NCI-H187 treated with DMSO at 0.1 percent for 48 hours (cell line): ENCODE results near the gene NTSR1.

ENCODE experiments used
- DNase-seq: peaks from one replicate; lab custom pipeline; 2025; lab: John Stamatoyannopoulos, UW

Gene NTSR1

DNA sequence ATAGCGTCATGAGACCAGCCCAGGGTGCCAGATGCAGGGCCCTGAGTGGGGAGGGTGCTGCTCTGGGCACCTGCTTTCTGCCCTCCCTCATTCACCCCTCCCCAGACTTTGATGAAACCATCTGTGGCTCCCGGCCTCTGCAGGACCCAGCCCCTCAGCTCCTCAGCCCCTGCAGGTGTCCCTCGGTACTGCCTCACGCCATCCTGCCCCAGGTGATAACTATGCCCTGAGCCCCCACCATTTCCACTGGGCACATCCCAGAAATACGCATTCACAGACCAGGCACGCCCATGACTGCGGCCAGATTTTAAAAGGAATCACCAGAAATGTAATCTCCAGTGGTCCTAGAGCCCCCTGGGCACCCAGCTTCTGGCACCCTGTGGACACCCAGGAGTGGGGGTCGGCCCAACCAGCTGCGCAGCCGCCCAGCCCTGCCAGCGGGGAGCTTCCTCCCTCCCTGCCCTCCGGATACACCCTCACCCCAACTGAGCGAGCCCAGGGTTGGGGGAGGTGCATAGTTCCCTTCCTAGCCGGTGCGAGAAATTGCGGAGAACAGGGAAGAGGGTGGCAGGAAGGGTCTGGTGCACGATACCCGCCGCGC, 615 bp upstream of the NTSR1 start:
- DNase-seq, result no peak

DNA sequence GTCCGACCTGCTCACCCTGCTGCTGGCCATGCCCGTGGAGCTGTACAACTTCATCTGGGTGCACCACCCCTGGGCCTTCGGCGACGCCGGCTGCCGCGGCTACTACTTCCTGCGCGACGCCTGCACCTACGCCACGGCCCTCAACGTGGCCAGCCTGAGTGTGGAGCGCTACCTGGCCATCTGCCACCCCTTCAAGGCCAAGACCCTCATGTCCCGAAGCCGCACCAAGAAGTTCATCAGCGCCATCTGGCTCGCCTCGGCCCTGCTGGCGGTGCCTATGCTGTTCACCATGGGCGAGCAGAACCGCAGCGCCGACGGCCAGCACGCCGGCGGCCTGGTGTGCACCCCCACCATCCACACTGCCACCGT, 885 bp downstream of the NTSR1 start:
- no peak for DNase-seq

DNA sequence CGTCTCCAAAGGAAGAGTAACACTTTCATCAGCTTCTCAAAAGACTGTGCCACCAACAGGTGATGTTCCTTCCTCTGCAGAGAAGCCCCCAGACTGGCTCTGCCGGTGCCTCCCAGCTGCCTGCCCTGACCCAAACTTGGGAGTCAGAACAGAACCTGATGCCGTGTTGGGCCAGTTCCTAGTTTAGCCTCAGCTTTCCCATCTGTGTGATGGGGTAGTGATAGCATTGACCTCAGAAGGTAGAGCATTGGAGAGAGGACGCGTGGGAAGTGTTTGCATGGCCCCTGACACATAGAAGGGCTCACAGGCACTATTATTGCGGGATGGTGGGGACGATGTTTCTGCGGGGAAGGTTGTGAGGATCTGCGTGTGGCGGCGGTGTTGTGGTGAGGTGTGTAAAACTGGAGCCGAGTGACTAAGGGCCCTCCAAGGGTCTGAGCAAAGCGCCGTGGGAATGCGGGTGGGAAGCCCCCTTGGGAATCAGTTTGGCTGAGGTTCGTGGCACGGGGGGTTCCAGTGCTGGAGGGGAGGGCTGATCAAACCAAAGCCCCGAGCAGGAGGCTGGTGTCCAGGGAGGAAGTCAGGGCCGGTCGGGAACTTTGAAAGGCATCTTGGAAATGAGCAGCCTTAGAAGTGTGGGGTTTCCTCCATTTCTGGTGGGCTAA, 1.7 kb downstream of the NTSR1 start:
- DNase-seq, result no peak

DNA sequence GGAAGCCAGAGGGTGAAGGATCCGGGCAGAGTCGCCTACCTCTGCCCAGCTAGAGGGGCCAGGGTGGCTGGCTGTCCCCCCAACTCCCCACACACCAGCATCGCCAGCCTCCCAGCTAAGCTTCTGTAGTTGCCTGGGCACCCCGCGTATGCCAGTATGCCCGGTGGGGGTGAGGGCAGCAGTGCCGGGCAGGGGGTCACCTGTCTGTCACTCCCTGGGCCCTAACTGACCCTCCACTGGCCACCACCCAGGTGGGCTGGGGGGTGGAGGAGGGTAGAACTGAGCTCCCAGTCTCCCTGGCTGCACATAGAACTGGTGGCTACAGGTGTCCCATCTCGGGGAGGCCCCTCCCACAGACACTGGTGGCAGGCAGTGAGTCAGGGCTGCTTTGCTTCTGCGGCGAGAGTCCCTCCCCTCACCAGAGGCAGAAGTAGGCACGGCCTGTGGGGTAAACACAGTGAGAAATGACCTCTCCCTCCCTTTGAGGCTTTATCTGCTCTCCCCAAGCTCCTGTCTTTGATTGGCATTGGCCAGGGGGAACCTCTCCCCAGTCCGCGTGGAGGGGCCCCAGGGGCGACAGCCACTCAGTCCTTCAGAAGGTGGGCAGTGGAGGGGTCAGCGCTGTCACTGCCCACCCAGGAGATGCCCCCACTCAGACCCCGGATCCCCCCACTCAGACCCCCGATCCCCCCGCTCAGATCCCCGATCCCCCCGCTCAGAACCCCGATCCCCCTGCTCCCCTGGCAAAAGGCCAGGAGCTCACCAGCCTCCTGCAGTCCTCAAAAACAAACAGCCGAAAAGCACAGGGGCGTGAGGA, 2.5 kb downstream of the NTSR1 start:
- no peak for DNase-seq

DNA sequence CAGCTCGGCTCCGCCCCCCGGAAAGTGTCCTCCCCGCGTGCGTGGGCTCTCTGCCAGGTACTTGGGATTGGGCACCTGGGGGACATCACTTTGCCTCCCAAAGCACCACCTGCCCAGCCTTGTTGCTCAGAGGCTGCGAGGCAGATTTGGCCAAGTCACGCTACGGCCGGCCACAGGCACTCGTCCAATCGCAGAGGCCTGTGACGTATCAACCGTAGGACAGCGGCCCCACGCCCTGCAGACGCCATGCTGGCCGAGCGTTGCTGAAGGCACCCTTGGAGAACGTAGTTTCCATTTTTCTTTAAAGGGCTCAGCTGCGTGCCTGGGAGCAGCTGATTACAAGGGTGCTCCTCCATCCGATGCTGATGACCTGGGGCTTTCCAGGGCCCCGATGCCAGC, 3.1 kb downstream of the NTSR1 start:
- DNase-seq, result no peak

DNA sequence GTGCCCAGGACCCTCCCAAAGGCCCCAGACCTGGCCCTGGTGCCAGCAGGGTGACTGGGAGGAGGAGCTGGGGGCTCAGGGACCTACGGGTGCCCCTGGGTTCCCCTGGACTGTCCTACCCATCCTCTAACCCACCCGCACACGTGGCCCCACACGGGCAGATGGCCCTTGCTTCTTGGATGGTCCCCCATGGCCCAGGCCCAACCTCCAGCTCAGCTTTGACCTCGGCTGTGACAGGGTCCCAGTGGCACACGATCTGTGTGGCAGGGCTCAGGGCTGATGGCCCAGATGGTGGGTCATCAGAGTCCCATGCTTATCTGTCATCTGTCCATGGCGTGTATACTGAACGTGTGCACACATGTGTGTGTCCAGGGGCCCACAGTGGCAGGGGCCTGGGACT, 4.0 kb downstream of the NTSR1 start:
- DNase-seq, result no peak

DNA sequence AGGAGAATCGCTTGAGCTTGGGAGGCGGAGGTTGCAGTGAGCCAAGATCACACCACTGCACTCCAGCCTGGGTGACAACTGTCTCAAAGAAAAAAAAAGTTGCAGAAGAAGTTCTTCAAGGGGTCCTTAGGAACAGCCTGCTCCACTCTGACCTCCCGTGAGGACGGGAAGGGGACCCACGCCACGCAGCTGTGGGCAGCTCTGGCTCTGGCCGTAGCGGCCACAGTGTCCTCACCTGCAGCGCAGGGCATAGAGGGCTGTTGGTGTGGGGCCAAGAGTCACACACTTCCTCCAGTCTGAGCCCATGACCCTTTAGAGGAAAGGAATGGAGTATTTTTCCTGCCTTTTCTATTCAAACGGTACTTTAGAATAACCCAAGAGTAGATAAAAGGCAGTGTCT, 5.4 kb downstream of the NTSR1 start:
- DNase-seq, result no peak

DNA sequence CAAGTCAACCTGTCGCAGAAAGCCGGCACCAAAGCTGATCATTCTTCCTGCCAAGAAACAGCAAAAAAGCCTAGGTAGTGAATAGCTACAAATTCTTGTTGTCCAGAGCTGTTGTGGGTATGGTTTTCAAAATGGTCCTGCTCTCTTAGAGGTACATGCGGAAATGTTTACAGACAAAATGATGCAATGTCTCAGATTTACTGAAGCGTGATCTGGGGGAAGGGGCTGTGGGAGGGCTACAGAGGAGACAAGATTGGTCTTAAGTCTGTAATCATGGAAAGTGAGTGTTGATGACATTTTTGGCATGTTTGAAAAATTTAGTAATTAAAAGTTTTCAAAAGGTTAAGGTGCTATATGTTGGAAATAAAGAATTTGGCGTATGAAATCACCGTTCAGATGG, 6.2 kb downstream of the NTSR1 start:
- no peak for DNase-seq

DNA sequence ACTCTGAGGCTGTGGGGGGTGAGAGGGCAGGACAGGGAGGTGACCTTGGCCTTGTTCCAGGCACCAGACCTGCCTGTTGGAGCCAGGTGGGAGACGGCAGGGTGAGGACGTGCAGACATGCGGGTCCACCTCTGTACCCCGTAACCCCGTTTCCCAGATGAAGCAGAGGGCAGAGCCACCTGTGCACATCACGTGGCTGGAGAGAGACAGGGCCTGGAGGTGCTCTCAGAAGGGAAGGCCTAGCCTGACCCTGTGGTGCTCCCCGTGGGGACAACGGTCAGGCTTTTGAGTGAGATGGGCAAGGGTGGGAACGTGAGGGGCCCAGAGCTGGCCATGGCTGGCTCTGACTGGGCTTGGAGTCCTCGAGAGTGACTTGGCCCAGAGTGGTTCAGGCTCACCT, 6.6 kb downstream of the NTSR1 start:
- DNase-seq, result no peak

DNA sequence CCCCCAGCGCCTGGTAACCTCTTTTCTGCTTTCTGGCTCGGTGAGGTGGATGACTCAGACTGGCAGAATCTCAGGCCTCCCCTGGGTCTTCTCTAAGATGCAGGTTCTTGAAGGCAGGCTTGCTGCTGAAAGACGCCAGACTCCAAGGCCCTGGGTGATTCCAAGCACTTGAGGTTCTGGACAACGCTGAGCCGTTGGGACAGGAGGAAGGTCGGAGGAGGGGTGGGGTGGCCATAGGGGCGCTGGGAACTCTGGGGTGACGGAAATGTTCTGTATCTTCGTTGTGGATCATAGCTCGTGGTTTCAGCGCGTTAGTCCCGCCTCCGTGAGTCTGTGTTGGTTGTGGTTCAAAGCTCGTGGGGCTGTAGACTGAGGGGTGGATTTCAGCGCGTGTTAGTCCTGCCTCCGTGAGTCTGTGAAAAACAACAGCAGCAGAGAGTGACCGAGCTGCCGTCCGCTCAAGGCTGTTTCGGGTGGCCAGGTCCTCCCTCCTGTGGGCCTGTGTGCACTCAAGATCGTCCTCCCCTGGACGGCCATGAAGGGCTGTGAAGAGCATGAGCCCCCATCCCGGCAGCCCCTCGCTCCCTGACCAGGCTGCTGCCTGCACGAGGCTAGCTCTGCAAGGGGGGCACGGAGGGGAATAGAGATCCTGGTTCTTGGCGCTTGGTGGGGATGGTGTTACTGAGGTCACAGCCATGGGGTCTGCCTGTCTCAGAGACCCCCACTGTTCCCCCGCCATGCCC, 7.7 kb downstream of the NTSR1 start:
- DNase-seq, result no peak

DNA sequence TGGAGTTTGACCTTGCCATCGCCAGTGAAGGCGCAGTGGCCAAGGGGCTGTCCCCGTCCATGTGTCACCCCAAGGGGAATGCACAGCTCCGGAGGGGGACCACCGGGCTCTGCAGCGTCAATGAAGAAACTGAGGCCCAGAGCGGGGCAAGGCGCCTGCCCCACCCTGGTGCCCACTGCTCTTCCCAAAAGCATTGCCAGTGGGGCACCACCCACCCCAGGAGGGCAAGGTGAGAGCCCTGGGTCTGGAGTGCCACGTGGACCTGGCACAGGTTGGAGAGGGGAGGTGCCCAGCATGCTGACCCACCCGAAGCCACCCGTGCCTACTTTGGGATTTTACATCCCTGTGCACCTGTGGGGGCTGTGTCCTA, 8.3 kb downstream of the NTSR1 start:
- no peak for DNase-seq

DNA sequence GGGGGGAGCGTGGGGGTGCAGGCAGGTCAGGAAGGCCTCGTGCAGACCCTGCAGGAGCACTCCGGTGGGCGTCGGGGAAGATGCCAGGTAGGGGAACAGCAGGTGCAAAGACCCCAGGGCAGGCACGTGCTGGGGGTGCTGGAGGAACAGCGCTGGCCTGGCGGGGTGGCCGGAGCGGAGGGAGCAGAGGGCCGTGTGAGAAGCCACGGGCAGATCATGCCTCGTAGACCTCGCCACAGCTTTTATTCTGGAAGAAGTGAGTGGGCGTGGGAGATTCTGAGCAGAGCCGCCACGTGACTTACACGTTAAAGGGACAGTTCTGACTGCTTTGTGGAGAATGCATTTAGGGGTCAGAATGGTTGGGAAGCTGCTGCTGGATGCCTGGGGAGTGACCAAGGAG, 9.3 kb downstream of the NTSR1 start:
- no peak for DNase-seq

DNA sequence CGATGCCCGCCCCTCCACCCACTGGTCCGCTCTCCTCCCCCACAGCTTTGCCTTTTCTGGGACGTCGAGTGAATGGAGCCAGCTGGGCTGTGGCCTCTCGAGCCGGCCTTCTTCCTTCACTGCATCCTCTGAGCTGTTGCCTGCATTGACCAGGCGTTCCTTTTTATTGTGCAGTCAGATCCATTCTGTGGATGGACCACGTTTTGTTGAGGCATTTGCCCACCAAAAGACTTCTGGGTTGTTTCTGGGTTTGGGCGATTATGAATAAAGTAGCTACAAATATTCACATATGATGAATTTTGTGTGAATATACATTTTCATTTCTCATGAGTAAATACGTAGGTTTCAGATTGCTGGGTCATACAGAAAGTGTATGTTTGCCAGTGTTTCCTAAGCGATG, 9.9 kb downstream of the NTSR1 start:
- DNase-seq, result no peak

DNA sequence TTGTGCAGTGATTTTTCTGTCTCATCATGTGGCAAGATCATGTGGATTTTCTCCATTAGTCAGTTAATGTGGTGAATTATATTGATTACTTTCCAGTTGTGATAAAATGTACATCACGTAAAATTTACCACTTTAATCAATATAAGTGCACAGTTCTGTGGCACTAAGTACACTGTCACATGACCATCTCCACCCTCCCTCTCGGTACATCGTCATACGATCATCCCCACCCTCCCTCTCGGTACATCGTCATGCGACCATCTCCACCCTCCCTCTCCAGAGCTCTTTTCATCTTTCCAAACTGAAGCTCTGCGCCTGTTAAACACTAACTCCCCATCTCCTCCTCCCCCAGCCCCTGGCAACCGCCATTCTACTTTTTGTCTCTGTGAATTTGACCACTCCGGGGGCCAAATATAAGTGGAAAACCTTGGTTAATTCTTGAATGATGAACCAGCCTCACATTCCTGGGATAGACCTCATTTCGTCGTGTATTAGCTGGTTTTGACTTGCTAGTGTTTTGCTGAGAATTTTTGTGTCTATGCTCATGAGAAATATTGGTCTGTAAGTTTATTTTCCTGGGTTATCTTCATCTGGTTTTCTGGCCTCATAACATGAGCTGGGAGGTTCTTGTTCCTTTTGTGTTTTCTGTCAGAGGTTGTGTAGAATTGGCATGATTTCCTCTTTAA, 10.8 kb downstream of the NTSR1 start:
- DNase-seq, result no peak

DNA sequence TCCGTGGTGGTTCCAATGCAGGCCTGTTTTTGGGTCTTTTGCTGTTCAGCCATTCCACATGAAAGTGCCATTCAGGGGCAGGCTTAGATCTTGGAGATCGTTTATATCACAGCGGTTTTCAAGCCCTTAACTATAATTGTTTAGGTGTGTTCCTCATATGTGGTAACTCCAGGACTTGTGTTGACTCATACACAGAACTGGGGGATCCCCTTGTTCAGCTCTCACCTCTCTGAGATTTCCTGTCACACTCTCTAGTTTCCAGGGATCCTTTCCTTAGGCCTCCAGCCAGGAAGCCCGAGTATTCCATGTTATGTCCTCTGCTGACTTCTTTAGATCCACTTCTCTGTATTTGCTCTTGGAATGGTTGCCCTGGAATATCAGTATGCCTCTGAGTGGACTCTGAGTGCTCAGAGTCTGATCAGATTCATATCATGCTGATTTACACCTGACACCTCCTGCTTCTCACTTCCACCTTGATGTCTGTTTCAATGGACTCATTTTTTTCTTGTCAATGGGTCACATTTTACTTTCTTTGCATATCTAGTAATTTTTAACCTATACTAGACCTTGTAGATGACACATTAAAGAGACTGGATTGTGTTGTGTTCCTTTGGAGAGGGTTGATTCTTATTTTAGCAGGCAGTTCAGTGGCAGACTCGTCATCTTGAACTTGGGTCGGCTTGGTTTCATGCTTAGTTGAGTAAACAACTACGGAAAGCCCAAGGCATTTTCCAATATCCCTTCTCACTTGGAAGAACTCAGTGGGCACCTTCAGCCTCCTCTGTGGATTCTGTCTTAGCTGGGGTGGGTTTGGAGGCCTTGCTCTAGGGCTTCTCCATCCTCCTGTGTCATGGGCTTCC, 13.1 kb downstream of the NTSR1 start:
- DNase-seq, result no peak

DNA sequence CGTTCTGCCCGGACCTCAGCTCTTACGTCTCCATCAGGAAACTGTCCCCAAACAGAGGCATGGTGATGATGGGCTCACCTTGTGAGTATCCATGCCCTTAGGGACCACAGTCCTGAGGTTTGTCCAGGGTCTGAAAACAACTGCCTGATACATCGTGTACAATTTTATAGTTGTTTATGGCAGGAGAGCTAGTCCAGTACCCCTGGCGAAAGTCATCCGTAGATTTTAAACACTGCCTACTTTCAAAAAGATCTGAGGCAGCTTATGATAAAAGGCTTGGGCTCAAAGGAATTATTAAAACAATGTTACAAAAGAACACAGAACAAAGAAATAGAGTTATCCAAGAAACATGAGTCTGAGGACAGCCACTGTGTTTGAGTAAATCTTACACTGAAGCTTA, 14.0 kb downstream of the NTSR1 start:
- DNase-seq, result no peak

DNA sequence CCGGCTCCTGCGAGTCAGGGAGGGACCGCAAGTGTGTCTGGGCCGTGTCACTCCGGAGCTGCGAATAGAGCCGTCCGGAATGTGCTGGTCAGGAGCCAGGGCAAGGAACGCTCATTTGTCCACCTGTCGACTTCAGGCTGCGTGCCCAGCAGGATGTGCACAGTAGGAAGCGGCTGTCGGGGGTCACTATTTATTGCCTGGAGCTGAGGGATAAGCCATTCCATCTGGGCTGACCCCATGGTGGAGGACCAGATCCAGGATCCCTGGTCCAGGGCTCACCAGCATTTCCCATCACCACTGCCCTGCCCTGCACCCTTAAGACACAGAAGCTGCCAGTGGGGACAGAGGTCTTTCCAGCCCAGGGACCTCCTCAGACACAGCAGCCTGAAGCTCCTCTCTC, 14.7 kb downstream of the NTSR1 start:
- no peak for DNase-seq

DNA sequence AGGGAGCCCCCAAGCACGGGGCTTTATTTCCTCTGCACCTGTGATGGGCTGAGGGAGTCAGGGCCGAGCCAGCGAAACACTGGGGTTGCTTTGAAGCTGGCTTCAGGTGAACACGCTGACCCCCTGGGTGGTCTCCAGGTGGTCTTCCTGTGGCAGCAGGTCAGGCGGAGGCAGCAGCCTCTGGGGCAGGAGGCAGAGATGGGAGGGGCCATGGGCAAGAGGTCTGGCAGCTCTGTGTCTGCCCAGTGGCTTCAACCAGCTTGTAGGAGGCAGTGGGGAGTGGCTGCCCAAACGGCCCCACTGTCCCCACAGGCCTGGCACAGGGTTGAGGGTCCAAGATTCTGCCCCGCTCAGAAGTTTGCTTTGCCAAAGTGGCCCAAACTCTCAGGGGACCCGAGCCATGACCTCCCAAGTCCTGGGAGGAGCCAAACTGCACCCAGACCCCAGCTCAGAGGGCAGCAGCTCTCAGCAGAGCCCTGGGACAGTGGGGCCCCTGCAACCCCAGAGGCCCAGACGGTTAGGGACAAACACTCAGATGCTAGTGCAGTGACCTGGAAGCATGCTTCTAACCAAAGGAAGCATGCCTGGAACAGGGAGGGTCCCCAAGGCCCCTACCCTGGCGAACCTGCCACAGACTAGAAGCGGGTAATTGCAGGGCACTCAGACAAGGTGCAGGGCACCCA, 15.3 kb downstream of the NTSR1 start:
- DNase-seq, result no peak

DNA sequence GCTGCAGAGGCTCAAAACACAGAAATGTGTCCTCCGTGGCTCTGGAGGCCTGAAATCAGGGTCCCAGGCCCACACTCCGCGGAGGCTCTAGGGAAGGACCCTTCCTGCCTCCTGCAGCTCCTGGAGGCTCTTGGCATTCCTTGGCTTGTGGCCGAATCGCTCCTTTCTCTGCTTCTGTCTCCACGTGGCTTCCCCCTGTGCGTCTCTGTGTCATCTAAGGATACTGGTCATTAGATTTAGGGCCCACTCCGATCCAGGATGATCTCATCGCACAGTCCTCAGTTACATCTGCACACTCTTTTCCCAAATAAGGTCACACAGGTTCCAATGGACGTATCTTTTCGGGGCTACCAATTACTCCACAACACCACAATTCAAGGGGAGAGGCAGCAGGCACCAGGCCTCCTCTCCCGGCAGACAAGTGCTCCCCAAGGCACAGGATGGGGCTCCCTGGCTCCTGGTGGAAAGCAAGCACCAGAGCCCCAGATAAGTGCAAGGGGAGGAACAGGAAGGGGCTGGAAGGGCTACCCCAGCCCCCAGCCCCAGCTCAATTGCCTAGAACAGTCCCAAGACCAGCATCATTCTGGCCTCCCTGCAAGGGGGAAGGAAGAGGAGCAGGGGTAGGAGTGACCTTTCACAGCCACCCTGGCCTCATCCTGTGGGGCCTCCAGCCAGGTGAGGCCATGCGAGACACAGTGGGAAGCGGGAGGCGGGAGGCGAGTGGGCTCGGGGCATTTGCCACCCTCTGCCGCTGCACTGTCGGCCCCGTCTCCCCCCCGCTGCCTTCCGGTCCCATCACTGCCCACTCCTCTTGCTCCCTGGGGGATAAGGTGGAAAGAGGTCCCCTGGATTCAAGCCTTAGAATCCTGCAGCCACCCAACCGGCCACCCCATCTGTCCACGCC, 16.3 kb downstream of the NTSR1 start:
- DNase-seq, result no peak
